Dermis microvascular lymphatic vessel endothelial cell (primary cell): ENCODE data around the gene ETFB. TPM values are rescaled to one million over a fixed set of nuclear protein-coding genes. Genes with fewer than 3 reads are reported as not detected.

Experiments used
- DNase-seq, 2 donors: peaks; one replicate each; pipeline versions ENCODE4 v3.0.0 to v3.0.0-alpha.2; 2010; ENCODE audit warnings: low read depth in 2 of 2
- total RNA-seq: library from RNA; depleted of rRNA; stranded (reverse); fragments of >200 nt; gene quantifications from 2 replicates; pipeline ENCODE4 v1.2.1, GENCODE V29; 2014

Gene ETFB
- total RNA-seq, 1 donor from 2014 or later, result 75.7 TPM

GRCh38 chr19:51351266-51351990 lies 14.8 kb downstream of the ETFB start:
- no peak for DNase-seq

DNA sequence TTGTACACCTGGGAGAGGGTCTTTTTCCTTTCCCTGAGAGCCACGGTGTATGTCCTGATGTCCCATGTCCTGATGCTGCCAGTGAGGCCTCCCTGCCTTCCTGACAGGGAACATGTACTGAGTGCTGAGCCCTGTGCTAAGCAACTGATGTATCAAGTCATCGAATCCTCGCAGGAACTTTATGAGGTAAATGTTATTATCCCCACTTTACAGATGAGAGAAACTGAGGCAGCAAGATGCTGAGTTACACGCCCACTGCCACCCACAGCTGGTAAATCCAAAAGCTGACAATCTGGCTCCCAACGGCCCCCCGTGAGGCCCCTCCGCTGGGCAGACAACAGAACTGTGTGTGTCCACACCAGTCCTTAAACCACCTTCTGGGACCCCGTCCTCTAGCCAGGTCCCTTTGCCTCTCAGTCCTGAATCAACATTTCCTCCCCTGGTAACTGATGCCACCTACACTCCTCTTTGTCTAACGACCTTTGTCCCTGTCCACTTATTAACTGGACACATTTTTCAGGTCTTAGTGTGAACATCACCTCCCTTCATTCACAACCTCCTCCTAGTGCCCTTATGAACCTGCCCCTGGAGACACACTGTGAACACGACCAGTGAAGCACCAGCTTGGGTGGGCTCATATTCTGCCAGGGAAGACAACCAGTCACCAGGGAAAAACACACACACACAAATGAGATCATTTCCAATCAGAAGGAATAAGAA lies 18.8 kb downstream of the ETFB start:
- DNase-seq, result no peak

GRCh38 chr19:51346742-51347141 lies 19.4 kb downstream of the ETFB start:
- no peak for DNase-seq

DNA sequence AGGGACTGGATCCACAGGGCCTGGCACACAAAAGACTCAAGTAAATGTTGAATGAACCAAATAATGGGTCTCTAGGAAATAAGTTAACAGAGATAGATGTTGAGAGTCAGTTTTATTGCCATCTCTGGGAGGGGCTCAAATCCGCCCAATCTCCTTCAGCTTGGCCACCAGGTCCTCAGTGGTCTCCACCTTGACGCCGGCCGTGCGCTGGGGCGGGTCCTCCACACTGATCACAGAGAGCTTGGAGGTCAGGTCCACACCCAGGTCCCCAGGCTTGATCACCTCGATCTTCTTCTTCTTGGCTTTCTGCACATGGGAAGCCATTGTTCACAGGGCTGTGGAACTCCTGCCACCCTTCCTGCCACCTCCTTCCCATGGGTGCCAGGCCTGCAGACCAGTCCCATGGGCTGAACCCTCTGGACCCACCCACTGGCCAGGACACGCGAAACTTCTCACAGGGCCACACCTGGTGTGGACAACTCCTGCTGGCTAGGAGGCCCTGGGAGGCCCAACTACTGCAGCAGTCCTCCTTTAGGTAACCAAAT lies 21.0 kb downstream of the ETFB start:
- DNase-seq, result no peak

DNA sequence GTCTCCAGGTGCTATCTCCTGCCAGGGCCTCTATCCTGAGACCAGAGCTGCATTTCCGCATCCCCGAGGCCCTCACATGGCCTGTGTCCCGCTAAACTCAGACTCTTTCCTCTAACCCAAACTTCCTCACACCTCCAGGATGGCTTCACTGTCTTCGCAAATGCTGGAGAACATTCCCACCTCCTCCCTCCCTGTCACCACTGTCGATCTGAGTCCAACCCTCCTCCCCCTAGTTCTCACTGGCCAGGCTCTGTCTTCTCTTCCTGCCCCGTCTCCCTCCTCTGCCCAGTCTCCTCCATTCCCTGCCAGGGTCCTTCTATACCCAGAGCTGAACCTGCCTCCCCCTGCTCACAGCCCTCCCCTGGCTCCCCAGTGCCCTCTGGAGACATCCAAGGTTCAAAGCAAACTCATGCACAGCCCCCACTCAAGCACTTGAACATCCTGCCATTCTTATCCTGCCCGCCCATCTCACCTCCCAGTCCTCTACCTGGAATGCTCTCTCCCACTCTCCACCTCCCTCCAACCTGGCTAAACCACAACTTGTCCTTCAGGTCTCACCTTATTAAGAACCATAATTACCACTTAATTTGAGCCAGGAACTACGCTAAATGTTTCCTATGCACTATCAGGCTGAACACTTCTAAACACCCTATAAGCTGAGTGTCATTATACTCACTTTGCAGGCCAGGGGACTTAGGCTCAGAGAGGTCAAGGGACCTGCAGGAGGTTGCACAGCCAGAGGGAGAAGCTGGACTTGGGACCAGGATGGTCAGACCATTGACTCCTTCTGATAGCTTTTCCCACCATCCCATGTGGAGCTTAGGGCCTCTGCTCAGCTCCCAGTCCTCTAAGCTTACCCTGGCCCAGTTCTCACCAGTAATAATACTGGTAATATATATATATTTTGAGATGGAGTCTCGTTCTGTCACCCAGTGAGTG lies 23.3 kb downstream of the ETFB start:
- DNase-seq, result no peak

GRCh38 chr19:51341976-51342580 lies 24.1 kb downstream of the ETFB start, which contains the start of gene VSIG10L:
Gene VSIG10L (minus strand): TSS chr19:51342139. CDS start chr19:51342124, 15 bp downstream.
- DNase-seq, result no peak

DNA sequence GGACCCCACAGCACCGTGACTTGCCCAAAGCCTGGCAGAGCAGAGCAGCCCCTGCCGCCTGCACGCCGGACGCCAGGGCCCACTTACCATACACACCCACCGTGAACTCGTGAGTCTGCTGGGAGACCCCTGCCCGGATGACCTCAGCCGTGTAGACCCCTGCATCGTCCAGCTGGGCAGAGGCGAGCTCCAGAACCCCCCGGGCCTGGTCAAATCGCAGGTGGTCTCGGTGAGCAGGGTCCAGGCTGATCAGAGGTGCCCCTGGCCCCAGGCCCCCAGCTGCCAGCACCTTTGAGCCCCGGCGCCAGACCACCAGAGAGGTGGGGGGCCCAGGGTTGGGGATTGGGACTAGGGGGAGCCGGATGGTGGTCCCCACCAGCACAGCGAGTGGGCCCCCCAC lies 25.1 kb downstream of the ETFB start:
- no peak for DNase-seq

- peak; percentile 76 to 98 for DNase-seq
Observed at GRCh38 chr19:51339687-51340656, 26.2 kb downstream of the ETFB start.

DNA sequence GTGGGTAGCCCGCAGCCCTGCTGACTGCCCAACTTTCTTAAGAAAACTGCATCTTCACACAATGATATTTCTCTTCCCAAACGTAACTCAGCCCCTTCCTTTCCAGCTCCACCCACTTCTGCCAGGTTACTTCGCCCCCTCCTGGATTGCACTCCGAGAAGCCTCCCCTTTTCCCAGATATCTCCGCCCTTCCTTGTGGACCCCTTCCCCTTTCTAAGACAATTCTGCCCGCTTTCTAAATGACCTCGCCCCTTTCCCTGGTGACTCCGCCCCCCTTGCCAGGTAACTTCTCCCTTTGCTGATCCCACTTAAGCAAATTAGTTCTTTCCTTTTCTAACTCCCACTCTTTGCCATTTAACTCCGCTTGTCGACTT lies 26.9 kb downstream of the ETFB start:
- DNase-seq, result no peak

DNA sequence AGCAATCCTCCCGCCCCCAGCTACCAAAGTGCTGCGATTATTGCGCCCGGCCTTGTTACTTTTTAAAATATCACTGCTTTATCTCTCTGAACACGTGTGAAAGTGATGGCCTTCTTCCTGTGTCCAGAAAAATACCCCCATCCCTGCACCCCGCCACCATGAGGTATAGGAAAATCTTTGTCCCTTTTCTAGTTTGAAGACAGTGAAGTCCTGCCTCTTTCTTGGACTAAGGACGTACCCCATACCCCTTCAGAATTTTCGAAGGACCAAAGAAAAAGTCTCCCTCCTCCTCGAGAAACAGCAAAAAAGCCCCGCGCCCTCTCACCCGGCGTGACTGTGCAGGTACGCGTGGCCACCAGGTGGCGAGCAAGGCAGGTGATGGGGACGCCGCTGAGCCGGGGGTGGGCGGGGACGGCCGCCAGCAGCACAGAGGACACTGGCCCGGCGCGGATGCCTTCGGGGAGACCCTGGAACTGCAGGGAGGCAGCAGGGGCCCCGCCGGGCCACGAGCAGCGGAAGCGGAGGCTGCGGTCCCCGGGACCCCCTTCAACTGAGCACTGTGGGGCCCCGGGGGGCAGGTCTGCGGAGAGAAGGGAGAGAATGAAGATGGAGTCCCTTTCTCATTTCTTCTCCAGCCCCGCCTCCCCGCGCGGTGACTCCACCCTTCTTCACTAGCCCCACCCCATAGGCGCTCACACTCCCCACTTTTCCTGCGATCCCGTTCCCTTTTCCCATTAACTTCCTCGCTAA lies 27.4 kb downstream of the ETFB start:
- DNase-seq, result peak; percentile 31 to 75

- no peak for DNase-seq
Observed at GRCh38 chr19:51337861-51338562, 28.2 kb downstream of the ETFB start.

DNA sequence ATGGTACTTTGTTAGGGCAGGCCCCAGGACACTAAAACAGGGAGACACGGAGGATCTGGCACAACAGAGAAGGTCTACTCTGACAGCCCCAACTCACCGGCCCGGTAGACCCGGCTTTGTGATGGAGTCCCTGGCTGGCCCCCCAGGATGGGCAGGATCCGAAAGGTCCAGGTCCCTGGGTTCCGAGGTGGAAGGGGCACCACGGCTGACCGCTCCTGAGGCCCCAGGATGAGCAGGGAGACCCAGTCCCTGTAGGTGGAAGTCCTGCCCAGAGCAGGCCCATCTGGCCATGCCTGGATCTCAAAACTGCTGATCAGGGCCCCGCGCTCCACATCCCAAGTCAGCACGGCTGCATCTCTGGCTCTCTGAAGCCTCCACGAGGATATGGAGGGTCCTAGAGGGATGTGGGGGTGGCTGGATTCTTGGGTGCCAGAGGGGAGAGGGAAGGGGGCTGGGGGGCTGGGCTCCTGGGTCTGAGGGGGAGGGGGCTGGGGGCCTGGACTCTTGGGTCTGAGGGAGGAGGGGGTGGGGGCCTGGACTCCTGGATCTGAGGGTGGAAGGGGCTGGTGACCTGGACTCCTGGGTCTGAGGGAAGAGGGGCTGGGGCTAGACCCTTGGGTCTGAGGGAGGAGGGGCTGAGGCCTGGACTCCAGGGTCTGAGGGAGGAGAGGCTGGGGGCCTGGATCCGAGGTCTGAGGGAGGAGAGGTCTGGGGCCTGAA lies 28.9 kb downstream of the ETFB start:
- no peak for DNase-seq

GRCh38 chr19:51333836-51334460 lies 32.2 kb downstream of the ETFB start:
- DNase-seq, result no peak

DNA sequence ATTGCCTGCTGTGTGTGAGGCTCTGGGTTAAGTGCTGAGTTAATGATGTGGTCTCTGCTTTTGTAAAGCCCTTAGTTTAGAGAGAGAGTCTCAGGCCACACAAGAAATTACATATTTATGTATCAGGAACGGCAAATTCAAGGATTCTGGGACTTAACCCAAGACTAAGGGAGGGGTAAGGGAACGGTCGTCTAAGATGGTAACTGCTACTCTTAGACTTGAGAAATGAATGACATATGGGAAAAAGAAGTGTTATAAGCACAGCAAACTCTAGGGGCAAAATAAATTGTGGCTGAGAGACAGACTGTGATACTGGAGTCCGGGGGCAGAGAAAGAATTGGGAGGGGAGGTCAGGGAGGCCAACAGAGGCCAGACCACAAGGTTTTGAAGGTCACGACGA lies 34.5 kb downstream of the ETFB start:
- no peak for DNase-seq

GRCh38 chr19:51331193-51331592 lies 35.0 kb downstream of the ETFB start:
- no peak for DNase-seq

- DNase-seq, result no peak
Observed at GRCh38 chr19:51330366-51330765, 35.8 kb downstream of the ETFB start.

DNA sequence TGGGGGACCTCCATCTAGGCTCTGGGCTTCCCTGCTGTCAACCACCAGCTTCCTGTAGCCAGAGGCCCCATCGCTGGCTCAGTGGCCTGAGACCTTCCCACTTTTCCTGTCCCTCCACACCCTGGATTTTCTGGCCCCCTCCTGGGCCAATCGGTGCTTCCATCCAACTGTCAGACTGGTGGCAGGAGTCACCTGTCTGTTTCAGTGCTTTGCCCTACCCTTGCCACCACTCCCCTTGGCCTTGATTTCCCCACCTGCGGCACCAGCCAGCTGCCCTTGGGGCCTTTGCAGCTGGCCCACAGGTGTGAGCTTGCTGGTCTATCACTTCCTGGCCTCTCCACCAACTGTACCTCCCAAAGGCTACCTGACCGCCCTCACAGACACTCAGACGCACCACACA lies 36.8 kb downstream of the ETFB start:
- no peak for DNase-seq
